ENCODE results near the gene INTS3. TPM values are rescaled to one million over a fixed set of nuclear protein-coding genes. Genes with fewer than 3 reads are reported as not detected.
"Not testable (repeated sequence)": the region's sequence is repeated elsewhere in the genome, so short reads cannot be mapped to it uniquely, and the experiment has no call there.

Gene INTS3
- total RNA-seq, 1 donor from 2014 or later = 35.5 TPM

DNA sequence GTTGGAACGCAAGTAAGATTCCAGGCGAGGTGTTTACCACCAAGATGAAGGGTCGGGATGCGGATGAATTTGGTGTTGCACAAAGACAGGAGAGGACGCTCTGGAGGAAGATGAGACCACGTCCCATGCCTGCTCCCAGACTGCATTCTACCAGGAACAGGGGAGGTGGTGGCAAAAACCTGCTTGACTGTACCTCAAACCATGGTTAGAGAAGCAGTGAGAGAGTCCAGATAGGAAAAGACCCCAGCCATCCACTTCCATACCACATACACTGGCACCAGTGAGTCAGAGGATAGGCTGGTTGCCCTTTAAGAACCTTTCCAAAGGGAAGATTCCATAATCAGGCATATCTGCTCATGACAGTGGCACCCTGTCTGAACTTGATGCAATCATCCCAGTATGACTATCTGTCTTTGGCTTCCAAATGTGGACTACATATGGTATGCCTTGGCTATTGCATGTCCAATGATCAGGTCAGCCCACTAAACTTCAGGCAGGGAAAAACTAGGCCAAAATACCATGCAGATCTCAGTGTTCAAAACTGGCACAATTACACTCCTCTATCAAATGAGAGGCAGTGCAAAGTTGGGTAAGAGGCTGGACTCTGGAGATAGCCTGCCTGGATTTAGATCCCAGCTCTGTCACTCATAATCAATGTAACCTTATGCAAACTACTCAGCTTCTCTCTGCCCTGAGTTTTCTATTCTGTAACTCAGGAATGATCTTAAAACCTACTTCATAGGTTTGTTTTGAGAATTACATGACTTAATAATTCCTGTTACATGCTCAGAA lies 28.7 kb upstream of the INTS3 start:
- DNase-seq (no peak), ATAC-seq (no peak)
- intact Hi-C loops (cut with micrococcal nuclease) = no loop called here

GRCh38 chr1:153699768-153700167 lies 28.1 kb upstream of the INTS3 start:
- no peak for ATAC-seq
- intact Hi-C loops (cut with micrococcal nuclease) = no loop called here
- DNase-seq = no peak

- no peak for ATAC-seq
- no peak for DNase-seq
- intact Hi-C loops (cut with micrococcal nuclease) = no loop called here
These were observed 22.4 kb upstream of the INTS3 start for GRCh38 chr1:153705484-153705883.

GRCh38 chr1:153711026-153711425 lies 16.8 kb upstream of the INTS3 start:
- DNase-seq (no peak), ATAC-seq (no peak)
- intact Hi-C loops (cut with micrococcal nuclease) = no loop called here

- ATAC-seq; intact Hi-C loops (cut with micrococcal nuclease); DNase-seq: not testable (repeated sequence)
These were observed 11.6 kb upstream of the INTS3 start for GRCh38 chr1:153716211-153716610.

DNA sequence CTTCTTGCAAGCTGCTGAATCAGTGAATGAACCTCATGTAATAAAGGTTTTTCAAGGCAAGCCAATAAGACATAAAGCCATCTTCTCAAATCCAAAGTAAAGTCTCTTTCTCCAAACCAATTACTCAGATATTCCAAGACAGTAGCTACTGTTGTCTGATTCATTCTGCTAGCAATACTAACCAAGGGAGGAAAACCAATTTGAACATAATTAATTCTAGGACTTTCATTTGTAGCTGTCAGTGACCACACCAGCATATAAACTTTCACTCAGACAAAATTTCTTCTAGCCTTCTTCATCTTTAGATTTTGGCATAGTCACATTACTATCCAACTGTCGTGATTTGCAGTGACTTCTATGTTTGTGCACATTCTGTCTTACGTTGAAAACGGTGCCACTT lies 10.5 kb upstream of the INTS3 start:
- ATAC-seq (no peak), DNase-seq (no peak)
- intact Hi-C loops (cut with micrococcal nuclease) = no loop called here

- ATAC-seq = no peak
- DNase-seq = no peak
- intact Hi-C loops (cut with micrococcal nuclease) = no loop called here
These were observed 4.2 kb upstream of the INTS3 start for GRCh38 chr1:153723687-153724086.

GRCh38 chr1:153724634-153725033 lies 3.2 kb upstream of the INTS3 start:
- intact Hi-C loops (cut with micrococcal nuclease); DNase-seq; ATAC-seq: not testable (repeated sequence)

DNA sequence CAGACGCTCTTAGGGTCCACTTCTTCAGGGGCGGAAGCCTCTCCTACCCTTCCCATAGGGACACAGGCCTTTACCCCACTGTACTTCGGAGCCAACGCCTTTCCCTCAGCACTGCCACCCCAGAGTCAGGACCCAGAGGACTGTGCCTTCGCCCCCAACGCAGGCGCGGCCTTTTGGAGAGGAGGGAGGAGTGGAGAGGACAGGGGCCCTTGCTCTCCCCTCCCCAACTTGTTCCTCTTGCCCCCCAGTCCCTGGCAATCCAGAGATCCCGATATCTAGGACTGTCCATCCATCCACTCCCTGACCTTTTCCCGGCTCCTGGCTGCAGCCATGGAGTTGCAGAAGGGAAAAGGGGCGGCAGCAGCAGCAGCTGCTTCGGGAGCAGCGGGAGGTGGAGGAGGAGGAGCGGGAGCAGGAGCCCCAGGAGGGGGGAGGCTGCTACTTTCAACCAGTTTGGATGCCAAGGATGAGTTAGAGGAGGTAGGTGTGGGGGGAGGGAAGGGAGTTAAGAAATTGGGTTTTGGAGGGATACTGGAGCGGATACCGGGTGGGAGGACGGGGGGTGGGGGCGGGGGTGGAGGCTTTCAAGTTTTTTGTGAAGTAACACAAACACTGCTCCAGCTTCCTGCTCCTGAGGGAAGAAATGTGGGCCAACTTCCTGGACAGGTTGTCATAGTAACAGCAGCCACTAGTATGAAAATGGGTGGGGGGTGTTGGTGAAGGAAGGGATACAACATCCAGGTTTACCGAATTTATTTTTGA lies 636 bp downstream of the INTS3 start:
- peak; percentile 20 for ATAC-seq
- intact Hi-C loops (cut with micrococcal nuclease) = no loop called here
- DNase-seq = peak; percentile 58

GRCh38 chr1:153730468-153730988 lies 2.7 kb downstream of the INTS3 start:
- ATAC-seq = no peak
- DNase-seq = no peak
- intact Hi-C loops (cut with micrococcal nuclease) = no loop called here

- intact Hi-C loops (cut with micrococcal nuclease) = no loop called here
- ATAC-seq (peak; percentile 55), DNase-seq (no peak)
These were observed 6.1 kb downstream of the INTS3 start for GRCh38 chr1:153733970-153734369.

- intact Hi-C loops (cut with micrococcal nuclease) = no loop called here
- ATAC-seq (peak; percentile 23), DNase-seq (no peak)
These were observed 6.7 kb downstream of the INTS3 start for GRCh38 chr1:153734396-153735089.

GRCh38 chr1:153735090-153735420 lies 7.2 kb downstream of the INTS3 start:
- DNase-seq = no peak
- intact Hi-C loops (cut with micrococcal nuclease) = no loop called here
- ATAC-seq = no peak

DNA sequence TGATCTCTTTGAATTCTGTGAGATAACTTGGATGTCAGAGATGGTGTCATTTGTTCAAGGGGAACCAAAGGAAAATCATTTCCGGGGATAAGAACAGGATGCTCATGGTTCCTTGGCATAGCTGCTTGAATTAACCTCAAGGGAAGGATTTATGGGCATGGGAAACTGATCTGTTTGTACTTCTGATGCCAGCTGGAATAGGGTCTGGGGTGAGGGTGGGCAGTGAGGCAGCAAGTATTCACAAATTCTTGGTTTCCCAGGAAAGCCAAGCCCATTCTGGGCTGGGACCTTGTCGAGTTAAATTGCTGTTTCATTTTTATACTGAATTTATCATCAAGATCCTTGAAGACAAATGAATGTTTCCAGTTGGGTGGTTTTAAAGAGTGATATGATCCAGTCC lies 14.1 kb downstream of the INTS3 start:
- intact Hi-C loops (cut with micrococcal nuclease) = no loop called here
- DNase-seq (no peak), ATAC-seq (no peak)

GRCh38 chr1:153742411-153743142 lies 14.7 kb downstream of the INTS3 start:
- DNase-seq = no peak
- peak; percentile 24 for ATAC-seq
- intact Hi-C loops (cut with micrococcal nuclease) = no loop called here

DNA sequence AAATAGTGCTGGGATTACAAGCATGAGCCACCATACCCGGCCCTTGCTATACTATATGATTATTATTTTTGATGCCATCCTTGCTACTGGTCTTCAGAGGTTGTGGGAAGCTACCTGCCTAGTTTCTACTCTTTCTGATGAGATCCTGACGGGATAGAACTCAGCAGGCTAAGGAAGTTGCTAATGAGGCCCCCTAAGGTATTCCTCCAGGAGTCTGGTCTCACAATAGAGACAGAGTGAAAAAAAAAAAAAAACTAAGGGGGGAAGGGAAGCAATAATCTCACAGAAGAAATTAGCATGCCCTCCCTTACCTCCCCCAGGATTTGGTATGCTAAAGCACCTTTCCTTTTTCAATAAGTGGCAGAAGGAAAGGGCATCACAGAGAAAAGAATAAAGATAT lies 17.6 kb downstream of the INTS3 start:
- ATAC-seq (no peak), DNase-seq (no peak)
- intact Hi-C loops (cut with micrococcal nuclease) = no loop called here

DNA sequence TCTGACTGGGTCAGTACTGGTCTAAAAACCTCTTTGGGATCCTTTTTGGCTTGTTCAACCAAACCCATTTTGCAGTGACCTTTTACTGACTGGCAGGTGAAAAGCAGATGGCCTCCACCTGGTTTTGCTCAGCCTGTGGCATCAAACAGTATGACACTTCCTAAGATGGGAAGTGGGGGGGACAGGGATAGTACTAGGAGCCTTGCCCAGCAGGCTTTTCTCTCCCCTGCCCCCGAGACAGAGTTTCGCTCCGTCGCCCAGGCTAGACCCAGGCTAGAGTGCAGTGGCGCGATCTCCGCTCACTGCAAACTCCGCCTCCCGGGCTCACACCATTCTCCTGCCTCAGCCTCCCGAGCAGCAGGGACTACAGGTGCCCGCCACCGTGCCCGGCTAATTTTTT lies 18.3 kb downstream of the INTS3 start:
- intact Hi-C loops (cut with micrococcal nuclease) = no loop called here
- ATAC-seq (no peak), DNase-seq (no peak)

- no peak for ATAC-seq
- intact Hi-C loops (cut with micrococcal nuclease) = no loop called here
- no peak for DNase-seq
These were observed 21.1 kb downstream of the INTS3 start for GRCh38 chr1:153748903-153749302.

DNA sequence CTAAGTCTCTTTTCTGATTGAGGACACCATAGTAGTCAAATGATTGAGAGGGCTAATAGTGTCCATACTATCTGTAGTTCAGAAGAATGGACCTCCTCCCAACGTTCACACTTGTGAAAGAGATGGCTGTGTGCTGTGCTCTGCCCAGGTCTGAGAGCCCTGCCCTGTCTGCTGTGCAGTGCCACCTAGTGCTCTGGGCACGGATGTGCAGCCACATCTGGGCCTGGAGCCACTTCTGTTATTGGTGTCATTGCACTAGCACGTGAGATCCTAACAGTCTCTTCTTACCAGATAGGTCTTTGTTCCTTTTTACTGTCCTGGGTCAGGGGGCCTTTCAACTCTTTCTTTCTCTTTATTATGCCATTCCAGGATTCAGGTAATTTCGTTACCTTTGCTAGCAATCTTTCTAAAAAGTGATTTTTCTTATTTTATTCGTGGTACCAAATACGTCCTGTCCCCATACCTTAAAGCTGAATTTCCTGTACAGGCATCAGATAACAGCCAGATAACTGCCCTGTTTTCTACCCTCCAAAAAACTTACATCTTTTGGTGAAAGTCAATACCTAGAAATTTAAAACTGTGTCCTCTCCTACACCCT lies 21.7 kb downstream of the INTS3 start:
- DNase-seq = peak; percentile 90
- ATAC-seq = peak; percentile 93
- intact Hi-C loops (cut with micrococcal nuclease) = no loop called here
